ENCODE data around the gene TNFSF10. TPM values are rescaled to one million over a fixed set of nuclear protein-coding genes. Genes with fewer than 3 reads are reported as not detected.

Gene TNFSF10
- total and polyA plus RNA-seq, 2 experiments from 2014 or later, result 13.0 to 21.3 TPM

GRCh38 chr3:172546105-172546504 lies 22.9 kb upstream of the TNFSF10 start:
- H3K36me3 ChIP-seq (replicated peaks; ENCODE audit: insufficient read depth, low read depth), result no peaks in the 10 kb centered on the region
- no peaks in the 10 kb centered on the region for H3K9me2 ChIP-seq (replicated peaks; ENCODE audit: insufficient read depth)
- no peak overlapping the region for H3K4me2 ChIP-seq
- no peaks in the 10 kb centered on the region for H3K27me3 ChIP-seq
- no peak for DNase-seq (ENCODE audit: low spot score)
- WGBS (ENCODE audit: low lambda C conversion rate, missing lambda C conversion rate), result 71% methylated on average over 3 of the region's 3 CpGs
- H3K79me2 ChIP-seq, result no peaks in the 10 kb centered on the region
- no peaks in the 10 kb centered on the region for H4K20me1 ChIP-seq (ENCODE audit: insufficient read depth, poor library complexity, severe bottlenecking)
- H3K27ac ChIP-seq, result no peak overlapping the region
- no peak overlapping the region for H3K4me3 ChIP-seq
- TF ChIP-seq, protein P1, sequence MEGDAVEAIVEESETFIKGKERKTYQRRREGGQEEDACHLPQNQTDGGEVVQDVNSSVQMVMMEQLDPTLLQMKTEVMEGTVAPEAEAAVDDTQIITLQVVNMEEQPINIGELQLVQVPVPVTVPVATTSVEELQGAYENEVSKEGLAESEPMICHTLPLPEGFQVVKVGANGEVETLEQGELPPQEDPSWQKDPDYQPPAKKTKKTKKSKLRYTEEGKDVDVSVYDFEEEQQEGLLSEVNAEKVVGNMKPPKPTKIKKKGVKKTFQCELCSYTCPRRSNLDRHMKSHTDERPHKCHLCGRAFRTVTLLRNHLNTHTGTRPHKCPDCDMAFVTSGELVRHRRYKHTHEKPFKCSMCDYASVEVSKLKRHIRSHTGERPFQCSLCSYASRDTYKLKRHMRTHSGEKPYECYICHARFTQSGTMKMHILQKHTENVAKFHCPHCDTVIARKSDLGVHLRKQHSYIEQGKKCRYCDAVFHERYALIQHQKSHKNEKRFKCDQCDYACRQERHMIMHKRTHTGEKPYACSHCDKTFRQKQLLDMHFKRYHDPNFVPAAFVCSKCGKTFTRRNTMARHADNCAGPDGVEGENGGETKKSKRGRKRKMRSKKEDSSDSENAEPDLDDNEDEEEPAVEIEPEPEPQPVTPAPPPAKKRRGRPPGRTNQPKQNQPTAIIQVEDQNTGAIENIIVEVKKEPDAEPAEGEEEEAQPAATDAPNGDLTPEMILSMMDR (IDR thresholded peaks at IDR 0.05; ENCODE audit: poor library complexity), result no peak
- no peak for TF ChIP-seq EZH2 (IDR thresholded peaks at IDR 0.05; ENCODE audit: borderline replicate concordance)
- no peak for TF ChIP-seq EZH2phosphoT487 (IDR thresholded peaks at IDR 0.05; ENCODE audit: low read depth, severe bottlenecking, unreplicated experiment)
- H3K4me1 ChIP-seq (ENCODE audit: insufficient read depth), result peaks cover 6% of the 10 kb centered on the region
- H3K9me3 ChIP-seq (ENCODE audit: low read depth), result no peaks in the 10 kb centered on the region
- no peak overlapping the region for H2AFZ ChIP-seq

DNA sequence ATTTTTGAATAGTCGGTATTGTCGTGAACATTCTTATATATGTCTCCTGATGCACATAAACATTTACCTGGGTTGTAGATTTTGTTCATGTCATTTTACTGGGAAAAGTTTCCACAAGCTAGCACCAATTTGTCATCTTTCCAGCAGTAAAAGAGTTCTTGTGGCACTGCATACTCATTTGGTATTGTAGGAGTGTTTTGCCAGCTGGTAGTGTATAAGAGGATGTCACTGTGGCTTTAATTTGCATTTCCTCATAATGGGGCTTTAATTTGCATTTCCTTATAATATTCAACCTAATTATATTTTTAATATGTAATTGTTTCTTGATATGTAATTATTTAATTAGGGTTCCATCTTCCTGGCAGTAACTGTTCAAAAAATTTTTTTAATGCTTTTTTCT lies 21.2 kb upstream of the TNFSF10 start:
- no peaks in the 10 kb centered on the region for H3K9me3 ChIP-seq (ENCODE audit: low read depth)
- WGBS (ENCODE audit: low lambda C conversion rate, missing lambda C conversion rate), result 97% methylated on average over 2 of the region's 2 CpGs

GRCh38 chr3:172543884-172544283 lies 20.7 kb upstream of the TNFSF10 start:
- H3K4me2 ChIP-seq, result no peak overlapping the region
- H3K36me3 ChIP-seq (replicated peaks; ENCODE audit: insufficient read depth, low read depth), result no peaks in the 10 kb centered on the region
- H4K20me1 ChIP-seq (ENCODE audit: insufficient read depth, poor library complexity, severe bottlenecking), result no peaks in the 10 kb centered on the region
- H3K27me3 ChIP-seq, result no peaks in the 10 kb centered on the region
- no peaks in the 10 kb centered on the region for H3K9me2 ChIP-seq (replicated peaks; ENCODE audit: insufficient read depth)
- H3K4me3 ChIP-seq, result no peak overlapping the region
- H2AFZ ChIP-seq, result no peak overlapping the region
- TF ChIP-seq, protein P1 (IDR thresholded peaks at IDR 0.05; ENCODE audit: poor library complexity), result no peak
- TF ChIP-seq EZH2 (IDR thresholded peaks at IDR 0.05; ENCODE audit: borderline replicate concordance), result no peak
- no peak for TF ChIP-seq EZH2phosphoT487 (IDR thresholded peaks at IDR 0.05; ENCODE audit: low read depth, severe bottlenecking, unreplicated experiment)
- no peak overlapping the region for H3K27ac ChIP-seq
- 81% methylated on average over 2 of the region's 2 CpGs for WGBS (ENCODE audit: low lambda C conversion rate, missing lambda C conversion rate)
- H3K79me2 ChIP-seq, result no peaks in the 10 kb centered on the region
- H3K9me3 ChIP-seq (ENCODE audit: low read depth), result no peaks in the 10 kb centered on the region
- no peak for DNase-seq (ENCODE audit: low spot score)
- peaks cover 5% of the 10 kb centered on the region for H3K4me1 ChIP-seq (ENCODE audit: insufficient read depth)

More for the DNA sequence above, 21.2 kb upstream of the TNFSF10 start:
- Histone ChIP-seq H3K9me2 (replicated peaks; ENCODE audit: insufficient read depth) (no peaks in the 10 kb centered on the region), H3K36me3 (replicated peaks; ENCODE audit: insufficient read depth, low read depth) (no peaks in the 10 kb centered on the region), H3K4me2 (no peak overlapping the region), H3K27ac (no peak overlapping the region), H3K4me1 (ENCODE audit: insufficient read depth) (peaks cover 6% of the 10 kb centered on the region), H3K79me2 (no peaks in the 10 kb centered on the region), H3K4me3 (no peak overlapping the region), H2AFZ (no peak overlapping the region), H3K27me3 (no peaks in the 10 kb centered on the region), H4K20me1 (ENCODE audit: insufficient read depth, poor library complexity, severe bottlenecking) (no peaks in the 10 kb centered on the region)
- DNase-seq (ENCODE audit: low spot score), result no peak
- TF ChIP-seq, protein P1 (IDR thresholded peaks at IDR 0.05; ENCODE audit: poor library complexity), result no peak
- TF ChIP-seq EZH2phosphoT487 (IDR thresholded peaks at IDR 0.05; ENCODE audit: low read depth, severe bottlenecking, unreplicated experiment) (no peak), EZH2 (IDR thresholded peaks at IDR 0.05; ENCODE audit: borderline replicate concordance) (no peak)

- Histone ChIP-seq H3K36me3 (replicated peaks; ENCODE audit: insufficient read depth, low read depth) (no peaks in the 10 kb centered on the region), H2AFZ (no peak overlapping the region), H3K27ac (no peak overlapping the region), H3K4me3 (no peak overlapping the region), H3K9me2 (replicated peaks; ENCODE audit: insufficient read depth) (no peaks in the 10 kb centered on the region), H3K4me2 (no peak overlapping the region), H3K79me2 (no peaks in the 10 kb centered on the region), H3K9me3 (ENCODE audit: low read depth) (no peaks in the 10 kb centered on the region), H3K4me1 (ENCODE audit: insufficient read depth) (no peaks in the 10 kb centered on the region), H4K20me1 (ENCODE audit: insufficient read depth, poor library complexity, severe bottlenecking) (no peaks in the 10 kb centered on the region), H3K27me3 (no peaks in the 10 kb centered on the region)
- 42% methylated on average over 1 of the region's 1 CpG for WGBS (ENCODE audit: low lambda C conversion rate, missing lambda C conversion rate)
- TF ChIP-seq EZH2 (IDR thresholded peaks at IDR 0.05; ENCODE audit: borderline replicate concordance) (no peak), EZH2phosphoT487 (IDR thresholded peaks at IDR 0.05; ENCODE audit: low read depth, severe bottlenecking, unreplicated experiment) (no peak)
- TF ChIP-seq, protein P1 (IDR thresholded peaks at IDR 0.05; ENCODE audit: poor library complexity), result no peak
- no peak for DNase-seq (ENCODE audit: low spot score)
Observed at GRCh38 chr3:172543419-172543818, 20.2 kb upstream of the TNFSF10 start.

Measured in hepatocyte (in vitro differentiated cells).